Hepatocyte (in vitro differentiated cells): ENCODE results near the gene ABHD5. TPM values are rescaled to one million over a fixed set of nuclear protein-coding genes. Genes with fewer than 3 reads are reported as not detected.

ENCODE experiments used
- DNase-seq: peaks from one replicate; pipeline ENCODE4 v3.0.0-alpha.2; 2016; ENCODE audit warnings: low spot score
- H2AFZ ChIP-seq: fragments of 200-600 bp; sonication (generic); 2 replicates; pipeline ENCODE4 v1.6.0; 2016; ENCODE audit warnings: antibody characterized with exemption, mild to moderate bottlenecking
- H3K27ac ChIP-seq: fragments of 200-600 bp; sonication (generic); 2 replicates; pipeline ENCODE4 v1.5.1; 2016; ENCODE audit warnings: mild to moderate bottlenecking
- H3K27me3 ChIP-seq: fragments of 200-600 bp; sonication (generic); 2 replicates; pipeline ENCODE4 v1.6.1; 2016
- H3K36me3 ChIP-seq: fragments of 200-600 bp; sonication (generic); replicated peaks from 2 replicates; pipeline ENCODE4 v1.5.1; 2016; ENCODE audit warnings: low read depth; ENCODE audit not compliant: insufficient read depth
- H3K4me1 ChIP-seq: fragments of 200-600 bp; sonication (generic); 2 replicates; pipeline ENCODE4 v1.5.1; 2016; ENCODE audit warnings: mild to moderate bottlenecking, moderate library complexity; ENCODE audit not compliant: insufficient read depth
- H3K4me2 ChIP-seq: fragments of 200-600 bp; sonication (generic); 2 replicates; pipeline ENCODE4 v1.6.0; 2016
- H3K4me3 ChIP-seq: fragments of 200-600 bp; sonication (generic); 2 replicates; pipeline ENCODE4 v1.5.1; 2016; ENCODE audit warnings: mild to moderate bottlenecking
- H3K79me2 ChIP-seq: fragments of 200-600 bp; sonication (generic); 2 replicates; pipeline ENCODE4 v1.6.0; 2017; ENCODE audit warnings: mild to moderate bottlenecking
- H3K9me2 ChIP-seq: fragments of 200-600 bp; sonication (generic); replicated peaks from 2 replicates; pipeline ENCODE4 v1.6.0; 2017; ENCODE audit warnings: mild to moderate bottlenecking; ENCODE audit not compliant: insufficient read depth
- H3K9me3 ChIP-seq: fragments of 200-600 bp; sonication (generic); 2 replicates; pipeline ENCODE4 v1.5.1; 2016; ENCODE audit warnings: low read depth, mild to moderate bottlenecking
- H4K20me1 ChIP-seq: fragments of 200-600 bp; sonication (generic); 2 replicates; pipeline ENCODE4 v1.6.0; 2016; ENCODE audit warnings: mild to moderate bottlenecking; ENCODE audit not compliant: insufficient read depth, poor library complexity, severe bottlenecking
- CTCF ChIP-seq: fragments of 200-600 bp; sonication (generic); IDR thresholded peaks from 2 replicates; pipeline ENCODE4 v1.5.1; 2016; ENCODE audit warnings: antibody characterized with exemption, mild to moderate bottlenecking; ENCODE audit not compliant: poor library complexity
- EZH2 ChIP-seq: fragments of 200-600 bp; sonication (generic); IDR thresholded peaks from 2 replicates; pipeline ENCODE4 v1.6.1; 2016; ENCODE audit warnings: antibody characterized with exemption, mild to moderate bottlenecking, borderline replicate concordance
- EZH2phosphoT487 ChIP-seq: fragments of 200-600 bp; sonication (generic); IDR thresholded peaks from one replicate; pipeline ENCODE4 v1.6.1; 2018; ENCODE audit warnings: antibody characterized with exemption, mild to moderate bottlenecking, low read depth, moderate library complexity; ENCODE audit not compliant: unreplicated experiment, severe bottlenecking
- WGBS: methylation state at CpG from one replicate; pipeline ENCODE4 v1.1.6; 2016; ENCODE audit warnings: low lambda C conversion rate; ENCODE audit errors: missing lambda C conversion rate; 5-methylcytosine and 5-hydroxymethylcytosine counted together
- polyA plus RNA-seq: library from polyadenylated mRNA; unstranded; fragments of >200 nt; fragmentation: Nextera tagmentation; extraction: Ambion mirVana; gene quantifications from 2 replicates; pipeline ENCODE4 v1.2.1, GENCODE V29; 2016
- total RNA-seq: library from RNA; depleted of rRNA; stranded (reverse); fragments of >200 nt; gene quantifications from 2 replicates; pipeline ENCODE4 v1.2.3, GENCODE V29; 2014

ABHD5 gene
- total and polyA plus RNA-seq, 2 experiments from 2014 or later: 14.3 to 29.9 TPM

GRCh38 chr3:43710607-43711006 is 19.9 kb downstream of the ABHD5 start:
- H3K9me3 ChIP-seq: no peaks in the 10 kb centered on the region
- H3K4me2 ChIP-seq: no peak overlapping the region
- no peaks in the 10 kb centered on the region for H3K79me2 ChIP-seq
- H3K9me2 ChIP-seq: no peaks in the 10 kb centered on the region
- DNase-seq: no peak
- no peaks in the 10 kb centered on the region for H3K36me3 ChIP-seq
- no peaks in the 10 kb centered on the region for H3K27me3 ChIP-seq
- H3K27ac ChIP-seq: no peak overlapping the region
- no peak overlapping the region for H2AFZ ChIP-seq
- TF ChIP-seq EZH2phosphoT487: no peak
- TF ChIP-seq CTCF: no peak
- no peak for TF ChIP-seq EZH2
- no peak overlapping the region for H3K4me3 ChIP-seq
- no peaks in the 10 kb centered on the region for H4K20me1 ChIP-seq
- no peaks in the 10 kb centered on the region for H3K4me1 ChIP-seq

- Histone ChIP-seq H3K36me3 (peaks cover 5% of the 10 kb centered on the region), H4K20me1 (no peaks in the 10 kb centered on the region), H3K27me3 (no peaks in the 10 kb centered on the region), H3K4me2 (no peak overlapping the region), H3K9me3 (no peaks in the 10 kb centered on the region), H3K4me1 (no peaks in the 10 kb centered on the region), H3K9me2 (no peaks in the 10 kb centered on the region), H3K27ac (no peak overlapping the region), H3K4me3 (no peak overlapping the region), H3K79me2 (no peaks in the 10 kb centered on the region), H2AFZ (no peak overlapping the region)
- TF ChIP-seq EZH2phosphoT487: no peak
- TF ChIP-seq CTCF: no peak
- TF ChIP-seq EZH2: no peak
- 98% methylated on average over 2 of the region's 2 CpGs for WGBS
- no peak for DNase-seq
Observed at GRCh38 chr3:43718296-43718695, 27.6 kb downstream of the ABHD5 start.

- H3K27ac ChIP-seq: no peak overlapping the region
- DNase-seq: no peak
- H2AFZ ChIP-seq: no peak overlapping the region
- no peaks in the 10 kb centered on the region for H3K9me3 ChIP-seq
- no peaks in the 10 kb centered on the region for H3K9me2 ChIP-seq
- peaks cover 5% of the 10 kb centered on the region for H3K36me3 ChIP-seq
- H4K20me1 ChIP-seq: no peaks in the 10 kb centered on the region
- TF ChIP-seq CTCF: no peak
- no peak for TF ChIP-seq EZH2phosphoT487
- no peak for TF ChIP-seq EZH2
- 94% methylated on average over 3 of the region's 3 CpGs for WGBS
- no peaks in the 10 kb centered on the region for H3K27me3 ChIP-seq
- no peaks in the 10 kb centered on the region for H3K4me1 ChIP-seq
- H3K4me2 ChIP-seq: no peak overlapping the region
- H3K4me3 ChIP-seq: no peak overlapping the region
- no peaks in the 10 kb centered on the region for H3K79me2 ChIP-seq
Observed at GRCh38 chr3:43723121-43723734, 32.5 kb downstream of the ABHD5 start.
